Measurements from ENCODE around the gene CDCA3. TPM values are rescaled to one million over a fixed set of nuclear protein-coding genes. Genes with fewer than 3 reads are reported as not detected.

Gene CDCA3
- total RNA-seq, 4 donors from 2014 or later: 1.2 to 2.9 (median 1.5) TPM

GRCh38 chr12:6828781-6829535, 22.1 kb downstream of the CDCA3 start:
- H3K36me3 ChIP-seq: peaks cover 0 to 37% (median 17%) of the 10 kb centered on the region in 4 donors
- TF ChIP-seq POLR2A (IDR thresholded peaks at IDR 0.05; ENCODE audit: low read depth): no peak
- TF ChIP-seq POLR2AphosphoS5 (IDR thresholded peaks at IDR 0.05): peak; percentile 60 to 62
- no peak for TF ChIP-seq CTCF (IDR thresholded peaks at IDR 0.05)
- no peak for TF ChIP-seq EP300 (IDR thresholded peaks at IDR 0.05)
- H3K27me3 ChIP-seq: peaks cover 0 to 15% (median 0%) of the 10 kb centered on the region in 4 donors
- peak overlapping the region; percentile 80 to 88 (median 88) for H3K27ac ChIP-seq (replicated peaks in 1 of 4)
- no peak for DNase-seq (ENCODE audit: extremely low spot score)
- peaks cover 24 to 54% (median 48%) of the 10 kb centered on the region in 4 donors for H3K4me1 ChIP-seq
- intact Hi-C loops (cut with DNase I): loop anchor here (5.0 kb wide), 2 partner anchors 77 to 212 kb away; partner anchors contain the start of gene MLF2
- H3K4me3 ChIP-seq: peak overlapping the region; percentile 80 to 95 (median 92)
- no peaks in the 10 kb centered on the region for H3K9me3 ChIP-seq
- WGBS: 1% methylated on average over 54 of the region's 71 CpGs

GRCh38 chr12:6827982-6828780, 22.9 kb downstream of the CDCA3 start, which contains the start of gene P3H3:
Gene P3H3 (plus strand): TSS chr12:6828407. CDS start chr12:6828441, 34 bp downstream.
- intact Hi-C loops (cut with DNase I): loop anchor here (5.0 kb wide), 2 partner anchors 76 to 211 kb away; partner anchors contain the start of gene MLF2
- H3K4me3 ChIP-seq: peak within 1 kb of the TSS; percentile 80 to 95 (median 92)
- no peak for DNase-seq (ENCODE audit: extremely low spot score)
- H3K9me3 ChIP-seq: no peaks in the 10 kb centered on the region
- H3K36me3 ChIP-seq: peaks cover 0 to 29% (median 12%) of the 10 kb centered on the region in 4 donors
- peaks cover 0 to 23% (median under 1%) of the 10 kb centered on the region in 4 donors for H3K27me3 ChIP-seq
- H3K4me1 ChIP-seq: peaks cover 24 to 56% (median 50%) of the 10 kb centered on the region in 4 donors
- peak within 1 kb of the TSS; percentile 80 to 88 (median 88) for H3K27ac ChIP-seq (replicated peaks in 1 of 4)
- TF ChIP-seq POLR2A (IDR thresholded peaks at IDR 0.05; ENCODE audit: low read depth) (no peak), CTCF (IDR thresholded peaks at IDR 0.05) (peak in 1 of 3 experiments; percentile 12), POLR2AphosphoS5 (IDR thresholded peaks at IDR 0.05) (peak in 1 of 2 donors; percentile 42), EP300 (IDR thresholded peaks at IDR 0.05) (no peak)
- WGBS: under 1% methylated on average over 19 of the region's 60 CpGs

GRCh38 chr12:6827437-6827911, 23.6 kb downstream of the CDCA3 start:
- Histone ChIP-seq H3K4me1 (peaks cover 24 to 62% (median 56%) of the 10 kb centered on the region in 4 donors), H3K9me3 (no peaks in the 10 kb centered on the region), H3K27ac (replicated peaks in 1 of 4) (peak overlapping the region; percentile 49 to 88 (median 67)), H3K36me3 (peaks cover 0 to 24% (median 12%) of the 10 kb centered on the region in 4 donors), H3K4me3 (peak overlapping the region in 3 of 4 donors; percentile 90 to 95 (median 93)), H3K27me3 (peaks cover 0 to 30% (median 4%) of the 10 kb centered on the region in 4 donors)
- intact Hi-C loops (cut with DNase I): loop anchor here (5.0 kb wide), 2 partner anchors 75 to 210 kb away; partner anchors contain the start of gene MLF2
- DNase-seq (ENCODE audit: extremely low spot score): peak; percentile 95
- TF ChIP-seq POLR2AphosphoS5 (IDR thresholded peaks at IDR 0.05) (peak; percentile 44 to 70), EP300 (IDR thresholded peaks at IDR 0.05) (no peak), CTCF (IDR thresholded peaks at IDR 0.05) (no peak), POLR2A (IDR thresholded peaks at IDR 0.05; ENCODE audit: low read depth) (no peak)
- 19% methylated on average over 8 of the region's 8 CpGs for WGBS

DNA sequence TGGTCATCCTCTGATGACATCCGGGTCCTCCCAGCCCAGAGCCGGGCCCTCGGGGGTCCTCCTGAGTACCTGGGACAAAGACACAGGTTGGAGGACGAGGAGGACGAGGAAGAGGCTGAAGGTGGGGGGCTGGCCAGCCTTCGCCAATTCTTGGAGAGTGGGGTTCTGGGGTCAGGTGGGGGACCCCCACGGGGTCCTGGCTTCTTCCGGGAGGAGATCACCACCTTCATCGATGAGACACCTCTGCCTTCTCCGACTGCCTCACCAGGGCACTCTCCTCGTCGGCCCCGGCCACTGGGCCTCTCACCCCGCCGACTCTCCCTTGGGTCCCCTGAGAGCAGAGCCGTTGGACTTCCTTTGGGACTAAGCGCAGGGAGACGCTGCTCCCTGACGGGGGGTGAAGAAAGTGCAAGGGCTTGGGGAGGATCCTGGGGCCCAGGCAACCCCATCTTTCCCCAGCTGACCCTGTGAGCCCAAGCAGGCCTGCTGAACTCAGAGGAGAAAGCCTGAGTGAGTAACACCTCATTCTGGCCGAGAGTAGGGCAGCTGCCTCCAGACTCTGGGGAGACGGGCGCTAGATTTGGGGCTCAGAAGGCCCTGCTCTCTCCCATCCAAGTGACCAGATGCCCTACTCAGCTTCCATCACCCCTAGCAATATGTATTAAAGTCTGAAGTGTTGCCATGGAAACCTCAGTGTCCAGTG, 24.2 kb downstream of the CDCA3 start:
- Histone ChIP-seq H3K4me1 (peaks cover 28 to 68% (median 62%) of the 10 kb centered on the region in 4 donors), H3K4me3 (peak overlapping the region in 1 of 4 donors; percentile 90)

More for the DNA sequence above, 24.2 kb downstream of the CDCA3 start:
- no peaks in the 10 kb centered on the region for H3K9me3 ChIP-seq
- intact Hi-C loops (cut with DNase I): loop anchor here (5.0 kb wide), 2 partner anchors 75 to 210 kb away; partner anchors contain the start of gene MLF2
- no peak for TF ChIP-seq EP300 (IDR thresholded peaks at IDR 0.05)
- TF ChIP-seq CTCF (IDR thresholded peaks at IDR 0.05): no peak
- TF ChIP-seq POLR2AphosphoS5 (IDR thresholded peaks at IDR 0.05): no peak
- TF ChIP-seq POLR2A (IDR thresholded peaks at IDR 0.05; ENCODE audit: low read depth): no peak
- no peak for DNase-seq (ENCODE audit: extremely low spot score)
- 79% methylated on average over 19 of the region's 22 CpGs for WGBS
- peaks cover 0 to 36% (median 5%) of the 10 kb centered on the region in 4 donors for H3K27me3 ChIP-seq
- H3K36me3 ChIP-seq: peaks cover 0 to 18% (median 9%) of the 10 kb centered on the region in 4 donors
- H3K27ac ChIP-seq (replicated peaks in 1 of 4): peak overlapping the region; percentile 49 to 88 (median 67)
